GM23338 (cell line): ENCODE data around the gene SP2. TPM values are rescaled to one million over a fixed set of nuclear protein-coding genes. Genes with fewer than 3 reads are reported as not detected.

Experiments
- ATAC-seq: fragments of 200-7000 bp; cut with Tn5 transposase; 3 replicates; pipeline ENCODE4 v1.9.1; 2020
- DNase-seq: peaks from one replicate; pipeline ENCODE4 v3.0.0-alpha.2; 2015; ENCODE audit warnings: low spot score
- H2AFZ ChIP-seq: fragments of 200-600 bp; sonication (generic); 2 replicates; pipeline ENCODE4 v1.8.0; 2016; ENCODE audit warnings: antibody characterized with exemption, mild to moderate bottlenecking, moderate library complexity
- H3F3A ChIP-seq: fragments of 200-600 bp; sonication (generic); replicated peaks from 2 replicates; pipeline ENCODE4 v1.8.0; 2017; ENCODE audit warnings: antibody characterized with exemption, mixed run types, low read depth
- H3K27ac ChIP-seq: fragments of 200-600 bp; sonication (generic); 2 replicates; pipeline ENCODE4 v1.6.1; 2016; ENCODE audit warnings: low read depth
- H3K27me3 ChIP-seq: fragments of 200-600 bp; sonication (generic); 2 replicates; pipeline ENCODE4 v1.8.0; 2016; ENCODE audit warnings: mild to moderate bottlenecking, mixed run types, moderate library complexity; ENCODE audit not compliant: insufficient read depth
- H3K36me3 ChIP-seq: fragments of 200-600 bp; sonication (generic); 2 replicates; pipeline ENCODE4 v1.8.0; 2016; ENCODE audit warnings: mild to moderate bottlenecking; ENCODE audit not compliant: insufficient read depth
- H3K4me1 ChIP-seq: fragments of 200-600 bp; sonication (generic); 2 replicates; pipeline ENCODE4 v1.8.0; 2016; ENCODE audit warnings: mild to moderate bottlenecking, moderate library complexity; ENCODE audit not compliant: insufficient read depth
- H3K4me2 ChIP-seq: fragments of 200-600 bp; sonication (generic); 2 replicates; pipeline ENCODE4 v1.7.1; 2017; ENCODE audit warnings: mixed run types
- H3K4me3 ChIP-seq: fragments of 200-600 bp; sonication (generic); 2 replicates; pipeline ENCODE4 v1.6.1; 2016; ENCODE audit warnings: mixed run types
- H3K79me2 ChIP-seq: fragments of 200-600 bp; sonication (generic); replicated peaks from 2 replicates; pipeline ENCODE4 v1.8.0; 2017; ENCODE audit warnings: mild to moderate bottlenecking; ENCODE audit not compliant: insufficient read depth
- H3K9me2 ChIP-seq: fragments of 200-600 bp; sonication (generic); 2 replicates; pipeline ENCODE4 v1.8.0; 2017; ENCODE audit not compliant: insufficient read depth
- H4K20me1 ChIP-seq: fragments of 200-600 bp; sonication (generic); replicated peaks from 2 replicates; pipeline ENCODE4 v1.8.0; 2017; ENCODE audit warnings: mild to moderate bottlenecking; ENCODE audit not compliant: insufficient read depth
- H3K27ac Mint-ChIP-seq: 2 replicates; pipeline ENCODE4 v1.8.0; 2020; ENCODE audit warnings: inconsistent platforms, mild to moderate bottlenecking, moderate library complexity, mixed read lengths
- H3K27me3 Mint-ChIP-seq: 3 replicates; pipeline ENCODE4 v1.8.0; 2022; ENCODE audit warnings: low read depth, mild to moderate bottlenecking, moderate library complexity, mixed read lengths, inconsistent platforms; ENCODE audit not compliant: insufficient read depth, poor library complexity
- H3K36me3 Mint-ChIP-seq: 3 replicates; pipeline ENCODE4 v1.8.0; 2021; ENCODE audit warnings: low read depth, mild to moderate bottlenecking, inconsistent platforms, moderate library complexity, mixed read lengths
- H3K4me1 Mint-ChIP-seq: 3 replicates; pipeline ENCODE4 v1.8.0; 2020; ENCODE audit warnings: mild to moderate bottlenecking, inconsistent platforms, mixed read lengths
- H3K4me3 Mint-ChIP-seq: 3 replicates; pipeline ENCODE4 v1.8.0; 2021; ENCODE audit warnings: moderate library complexity, mild to moderate bottlenecking, inconsistent platforms, mixed read lengths
- H3K9me3 Mint-ChIP-seq: 3 replicates; pipeline ENCODE4 v1.8.0; 2020; ENCODE audit warnings: moderate library complexity, mild to moderate bottlenecking, inconsistent platforms, mixed read lengths
- CREB1 ChIP-seq: fragments of 250-450 bp; sonication (Bioruptor Pico); IDR thresholded peaks from 2 replicates; pipeline ENCODE4 v1.5.0; 2020; ENCODE audit warnings: low read depth, mild to moderate bottlenecking, moderate library complexity
- EZH2 ChIP-seq: fragments of 200-600 bp; sonication (generic); IDR thresholded peaks from one replicate; pipeline ENCODE4 v1.8.0; 2017; ENCODE audit warnings: antibody characterized with exemption, mild to moderate bottlenecking, low read depth; ENCODE audit not compliant: unreplicated experiment
- JUNB ChIP-seq: IDR thresholded peaks from one replicate; pipeline ENCODE4 v1.6.1; 2016; ENCODE audit warnings: antibody characterized with exemption; ENCODE audit not compliant: unreplicated experiment
- NANOG ChIP-seq: IDR thresholded peaks from 2 replicates; pipeline ENCODE4 v1.6.1; 2016; ENCODE audit warnings: antibody characterized with exemption, borderline replicate concordance
- STAT1 ChIP-seq: IDR thresholded peaks from one replicate; pipeline ENCODE4 v1.6.1; 2016; ENCODE audit warnings: antibody characterized with exemption; ENCODE audit not compliant: unreplicated experiment
- ZNF114 ChIP-seq: fragments of 250-450 bp; sonication (Bioruptor Pico); IDR thresholded peaks from 2 replicates; pipeline ENCODE4 v1.5.0; 2020; ENCODE audit warnings: mild to moderate bottlenecking, moderate library complexity
- ZNF331 ChIP-seq: fragments of 250-450 bp; sonication (Bioruptor Pico); IDR thresholded peaks from 2 replicates; pipeline ENCODE4 v1.5.0; 2020; ENCODE audit warnings: low read depth, mild to moderate bottlenecking, moderate library complexity
- polyA plus RNA-seq: library from polyadenylated mRNA; unstranded; fragments of >200 nt; fragmentation: Nextera tagmentation; extraction: Ambion mirVana; gene quantifications from 2 replicates; pipeline ENCODE4 v1.2.1, GENCODE V29; 2016
- total RNA-seq: library from RNA; depleted of rRNA; stranded (reverse); fragments of >200 nt; shearing (Covaris generic); gene quantifications from 2 replicates; pipeline ENCODE4 v1.2.3, GENCODE V29; 2014
- TF ChIP-seq, protein P1 (sequence below): IDR thresholded peaks from one replicate; pipeline ENCODE4 v1.6.1; 2018; ENCODE audit warnings: antibody characterized with exemption; ENCODE audit not compliant: unreplicated experiment
- TF ChIP-seq, protein P2 (sequence below): IDR thresholded peaks from 2 replicates; pipeline ENCODE4 v1.6.1; 2016; ENCODE audit warnings: antibody characterized with exemption

Gene SP2
- total and polyA plus RNA-seq, 2 experiments from 2014 or later, result 6.0 to 12.9 TPM

DNA sequence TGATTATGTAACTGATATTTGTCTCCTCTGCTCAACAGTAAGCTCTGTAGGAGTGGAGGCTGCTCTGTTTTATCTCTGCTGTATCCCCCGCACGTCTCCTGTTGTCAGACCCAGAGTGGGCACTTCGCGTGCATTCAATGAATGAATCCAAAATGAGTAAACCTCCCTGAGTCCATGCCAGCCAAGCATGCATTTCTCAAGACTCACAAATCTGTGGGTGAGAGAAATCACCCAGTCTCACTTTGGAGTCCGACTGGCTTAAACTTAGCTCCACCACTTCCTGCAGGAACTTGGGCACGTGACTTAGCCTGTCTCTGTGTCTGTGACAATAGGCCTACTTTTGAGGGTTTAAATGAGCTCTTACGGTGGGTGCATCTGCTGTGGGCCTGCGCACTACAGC lies 49.0 kb downstream of the SP2 start (continued):
- TF ChIP-seq, protein P1, sequence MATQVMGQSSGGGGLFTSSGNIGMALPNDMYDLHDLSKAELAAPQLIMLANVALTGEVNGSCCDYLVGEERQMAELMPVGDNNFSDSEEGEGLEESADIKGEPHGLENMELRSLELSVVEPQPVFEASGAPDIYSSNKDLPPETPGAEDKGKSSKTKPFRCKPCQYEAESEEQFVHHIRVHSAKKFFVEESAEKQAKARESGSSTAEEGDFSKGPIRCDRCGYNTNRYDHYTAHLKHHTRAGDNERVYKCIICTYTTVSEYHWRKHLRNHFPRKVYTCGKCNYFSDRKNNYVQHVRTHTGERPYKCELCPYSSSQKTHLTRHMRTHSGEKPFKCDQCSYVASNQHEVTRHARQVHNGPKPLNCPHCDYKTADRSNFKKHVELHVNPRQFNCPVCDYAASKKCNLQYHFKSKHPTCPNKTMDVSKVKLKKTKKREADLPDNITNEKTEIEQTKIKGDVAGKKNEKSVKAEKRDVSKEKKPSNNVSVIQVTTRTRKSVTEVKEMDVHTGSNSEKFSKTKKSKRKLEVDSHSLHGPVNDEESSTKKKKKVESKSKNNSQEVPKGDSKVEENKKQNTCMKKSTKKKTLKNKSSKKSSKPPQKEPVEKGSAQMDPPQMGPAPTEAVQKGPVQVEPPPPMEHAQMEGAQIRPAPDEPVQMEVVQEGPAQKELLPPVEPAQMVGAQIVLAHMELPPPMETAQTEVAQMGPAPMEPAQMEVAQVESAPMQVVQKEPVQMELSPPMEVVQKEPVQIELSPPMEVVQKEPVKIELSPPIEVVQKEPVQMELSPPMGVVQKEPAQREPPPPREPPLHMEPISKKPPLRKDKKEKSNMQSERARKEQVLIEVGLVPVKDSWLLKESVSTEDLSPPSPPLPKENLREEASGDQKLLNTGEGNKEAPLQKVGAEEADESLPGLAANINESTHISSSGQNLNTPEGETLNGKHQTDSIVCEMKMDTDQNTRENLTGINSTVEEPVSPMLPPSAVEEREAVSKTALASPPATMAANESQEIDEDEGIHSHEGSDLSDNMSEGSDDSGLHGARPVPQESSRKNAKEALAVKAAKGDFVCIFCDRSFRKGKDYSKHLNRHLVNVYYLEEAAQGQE, result no peak
- TF ChIP-seq EZH2 (no peak), NANOG (no peak), CREB1 (CRISPR knock-in tag) (no peak), ZNF114 (CRISPR knock-in tag) (no peak), JUNB (no peak)
- TF ChIP-seq, protein P2, sequence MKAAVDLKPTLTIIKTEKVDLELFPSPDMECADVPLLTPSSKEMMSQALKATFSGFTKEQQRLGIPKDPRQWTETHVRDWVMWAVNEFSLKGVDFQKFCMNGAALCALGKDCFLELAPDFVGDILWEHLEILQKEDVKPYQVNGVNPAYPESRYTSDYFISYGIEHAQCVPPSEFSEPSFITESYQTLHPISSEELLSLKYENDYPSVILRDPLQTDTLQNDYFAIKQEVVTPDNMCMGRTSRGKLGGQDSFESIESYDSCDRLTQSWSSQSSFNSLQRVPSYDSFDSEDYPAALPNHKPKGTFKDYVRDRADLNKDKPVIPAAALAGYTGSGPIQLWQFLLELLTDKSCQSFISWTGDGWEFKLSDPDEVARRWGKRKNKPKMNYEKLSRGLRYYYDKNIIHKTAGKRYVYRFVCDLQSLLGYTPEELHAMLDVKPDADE, result no peak

DNA sequence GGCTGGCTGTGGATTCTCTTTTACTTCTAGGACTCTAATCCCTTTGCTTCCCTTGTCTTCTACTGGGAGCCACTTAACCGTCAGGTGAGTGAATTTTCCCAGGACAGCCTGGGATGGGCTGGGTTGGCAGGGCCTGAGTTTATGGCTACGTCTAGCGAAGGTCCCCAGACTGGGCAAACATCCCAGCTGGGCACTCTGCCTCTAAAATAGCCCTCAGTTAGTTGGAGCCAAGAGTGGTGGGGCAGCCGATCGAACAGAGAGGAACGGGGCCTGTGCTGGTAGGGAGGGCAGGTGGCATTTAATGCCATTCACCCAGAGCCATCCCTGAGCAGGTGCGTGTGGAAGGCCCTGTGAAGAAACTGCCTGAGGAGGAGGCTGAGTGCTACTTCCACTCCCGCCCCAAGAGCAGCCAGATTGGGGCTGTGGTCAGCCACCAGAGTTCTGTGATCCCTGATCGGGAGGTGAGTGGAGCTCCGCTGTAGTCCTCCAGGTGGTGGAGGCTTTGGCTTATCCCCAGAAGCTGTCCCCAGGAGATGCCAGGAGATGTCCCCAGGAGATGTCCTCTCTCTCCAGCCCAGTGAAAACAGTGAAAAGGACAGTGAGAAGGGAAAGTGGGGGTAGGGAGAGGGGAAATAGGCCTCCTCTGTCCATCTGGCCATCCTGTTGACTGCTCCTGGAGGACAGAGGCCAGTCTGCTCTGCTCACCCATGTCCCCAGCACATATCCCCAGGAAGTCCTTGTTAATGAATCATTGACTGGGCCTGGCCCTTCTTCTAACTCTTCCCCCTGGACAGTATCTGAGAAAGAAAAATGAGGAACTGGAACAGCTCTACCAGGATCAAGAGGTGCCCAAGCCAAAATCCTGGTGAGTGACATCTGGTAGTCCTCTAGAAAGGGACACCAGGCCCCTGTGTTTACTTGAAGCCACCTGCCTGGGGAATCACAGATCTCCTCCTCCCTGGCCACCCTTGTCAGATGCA lies 49.8 kb downstream of the SP2 start:
- Mint-ChIP-seq H3K9me3 (peaks cover 5% of the 10 kb centered on the region; the same call in 2 of the 3 replicates), H3K36me3 (peaks cover 11% of the 10 kb centered on the region; the same call in 2 of the 3 replicates), H3K27ac (no peak overlapping the region), H3K4me3 (no peak overlapping the region), H3K27me3 (peaks cover 23% of the 10 kb centered on the region), H3K4me1 (peaks cover 24% of the 10 kb centered on the region)
- Histone ChIP-seq H3K27me3 (peaks cover 7% of the 10 kb centered on the region), H3K4me3 (no peak overlapping the region), H3K9me2 (peaks cover 2% of the 10 kb centered on the region; the same call in 1 of the 2 replicates), H3K79me2 (no peaks in the 10 kb centered on the region), H3K36me3 (no peaks in the 10 kb centered on the region), H3F3A (peaks cover 2% of the 10 kb centered on the region; the same call in 1 of the 2 replicates), H3K4me2 (no peak overlapping the region), H2AFZ (no peak overlapping the region), H3K4me1 (peaks cover 14% of the 10 kb centered on the region; the same call in 1 of the 2 replicates), H4K20me1 (no peaks in the 10 kb centered on the region), H3K27ac (no peak overlapping the region)
- no peak for DNase-seq
- ATAC-seq, result no peak
- no peak for TF ChIP-seq STAT1
- TF ChIP-seq, protein P1, result no peak
- TF ChIP-seq ZNF331 (CRISPR knock-in tag), result no peak
- TF ChIP-seq ZNF114 (CRISPR knock-in tag), result no peak
- no peak for TF ChIP-seq NANOG
- TF ChIP-seq, protein P2, result no peak
